HG02938 (cell line): Measurements from ENCODE around the gene ETS1.

Experiments
- ATAC-seq: cut with Tn5 transposase; IDR thresholded peaks from one replicate; pipeline ENCODE4 v1.9.1; 2021; ENCODE audit warnings: mild to moderate bottlenecking, moderate library complexity; ENCODE audit not compliant: unreplicated experiment

ETS1 gene

DNA sequence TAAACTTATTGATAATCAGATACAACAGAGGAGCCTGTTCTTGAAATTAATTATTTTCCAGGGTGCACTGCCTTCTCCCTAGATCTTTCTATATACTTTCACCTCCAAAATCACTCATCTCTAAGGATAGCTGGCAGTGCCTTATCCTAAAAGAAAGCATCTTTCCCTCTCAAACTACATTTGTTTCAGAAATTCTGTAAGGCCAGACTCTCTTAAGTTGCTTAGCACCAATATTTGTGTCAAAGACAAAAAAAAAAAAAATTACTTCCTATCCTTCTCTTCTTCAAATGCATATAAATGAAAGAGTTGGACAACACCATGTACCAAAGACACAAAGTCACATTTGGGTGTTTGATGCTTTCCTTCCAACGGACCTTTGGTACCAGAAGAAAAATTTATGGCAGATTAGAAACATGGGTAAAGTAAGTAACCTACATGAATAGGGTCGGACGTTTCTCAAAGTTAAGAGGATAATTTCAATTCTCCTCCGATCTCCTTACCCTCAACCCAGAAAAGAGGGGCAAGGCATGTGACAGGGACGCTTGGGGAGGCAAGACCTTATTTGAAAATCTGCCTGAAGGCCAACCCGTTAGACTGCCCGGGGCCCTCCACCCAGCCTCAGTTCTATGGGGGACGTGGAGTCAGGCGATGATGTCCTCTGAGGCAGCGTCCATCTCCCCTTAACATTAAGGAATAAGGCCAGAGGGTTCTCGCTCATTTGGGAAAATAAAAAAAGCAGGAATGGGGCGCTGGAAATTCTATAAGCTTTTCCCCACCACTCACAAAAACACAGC is 66.3 kb downstream of the ETS1 start:
- ATAC-seq = no peak

GRCh38 chr11:128520206-128520887 is 67.0 kb downstream of the ETS1 start:
- ATAC-seq = no peak

DNA sequence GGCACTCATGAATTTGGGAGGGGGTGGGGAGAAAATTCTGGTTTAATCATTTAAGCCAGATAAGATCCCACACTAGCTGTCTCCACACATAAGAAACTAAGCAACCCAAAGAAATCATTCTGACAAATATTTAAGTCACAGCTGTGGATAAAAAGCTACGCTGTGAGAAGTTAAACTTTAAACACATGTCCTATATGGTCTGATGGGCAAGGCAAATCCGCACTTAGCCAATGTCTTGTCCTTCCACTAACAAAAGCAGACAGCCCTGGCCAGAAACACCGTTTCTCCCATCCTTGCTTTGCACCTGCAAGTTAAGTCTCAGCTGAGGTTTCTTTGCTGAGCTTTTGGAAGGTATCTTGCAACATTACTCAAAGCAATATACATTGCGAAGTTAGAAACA is 68.0 kb downstream of the ETS1 start:
- ATAC-seq = no peak

GRCh38 chr11:128518493-128519207 is 68.7 kb downstream of the ETS1 start:
- ATAC-seq = no peak

GRCh38 chr11:128517451-128518230 is 69.7 kb downstream of the ETS1 start:
- ATAC-seq = no peak

DNA sequence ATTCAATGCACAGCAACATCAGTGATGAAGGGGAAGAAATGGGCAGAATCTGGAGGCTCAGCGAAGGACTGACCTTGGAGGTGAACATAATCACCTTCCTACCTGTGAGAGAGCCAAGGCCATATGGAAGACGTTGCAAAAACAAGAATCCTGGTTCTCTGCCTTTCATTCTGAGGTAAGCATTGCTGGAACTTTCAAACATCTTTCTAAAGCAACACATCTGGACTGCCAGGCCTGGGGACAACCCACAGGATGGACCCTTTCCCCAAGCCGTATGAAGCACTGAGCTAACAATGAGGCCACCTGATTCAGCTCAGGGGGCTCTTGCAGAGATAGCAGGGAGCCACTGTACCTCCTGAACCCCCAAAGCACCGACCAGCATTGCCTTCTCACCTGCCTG is 70.5 kb downstream of the ETS1 start:
- ATAC-seq = no peak

- no peak for ATAC-seq
Observed at GRCh38 chr11:128515826-128516778, 71.3 kb downstream of the ETS1 start.

DNA sequence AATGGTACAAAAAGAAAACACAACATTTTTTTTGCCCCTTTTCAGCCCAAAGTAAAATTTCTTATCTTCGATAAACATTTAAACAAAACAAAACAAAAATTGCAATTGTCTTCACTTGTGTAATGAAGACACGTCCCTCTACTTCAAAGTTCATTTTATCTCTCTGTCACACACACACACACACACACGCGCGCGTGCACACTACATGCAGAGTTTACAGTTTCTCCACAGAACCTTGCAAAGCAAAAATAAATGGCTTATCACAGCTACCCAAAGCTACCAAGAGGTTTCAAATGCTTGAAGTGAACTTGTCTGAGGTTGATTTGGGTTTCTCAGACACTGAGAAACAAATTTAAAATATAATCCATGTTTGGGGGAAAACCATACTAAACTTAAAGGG is 72.3 kb downstream of the ETS1 start:
- no peak for ATAC-seq

- ATAC-seq = no peak
Observed at GRCh38 chr11:128513915-128514681, 73.3 kb downstream of the ETS1 start.

DNA sequence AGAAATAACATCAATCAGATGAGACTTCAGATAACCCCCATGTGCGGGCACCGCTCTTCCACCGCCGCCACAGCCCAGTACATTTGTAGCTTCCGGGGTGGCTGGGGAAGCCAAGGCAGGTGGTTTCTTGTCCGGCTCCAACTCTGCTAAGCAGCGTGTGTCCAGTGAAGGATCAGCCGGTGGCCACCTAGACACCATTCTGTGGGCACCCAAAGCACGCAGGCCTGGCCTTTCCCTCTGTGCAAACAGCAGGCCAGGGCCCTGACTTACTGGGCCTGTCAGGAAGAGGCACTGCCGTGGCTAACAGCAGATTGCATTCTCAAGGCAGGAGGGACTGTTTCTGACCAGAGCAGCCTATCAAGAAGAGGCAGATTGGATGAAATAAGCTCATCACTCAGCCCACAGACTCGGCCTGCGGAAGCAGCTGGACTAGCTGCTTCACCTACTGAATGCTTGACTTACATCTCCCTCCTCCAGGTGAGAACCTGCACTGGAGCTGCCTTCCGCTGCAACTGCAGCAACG is 74.8 kb downstream of the ETS1 start:
- ATAC-seq = no peak

DNA sequence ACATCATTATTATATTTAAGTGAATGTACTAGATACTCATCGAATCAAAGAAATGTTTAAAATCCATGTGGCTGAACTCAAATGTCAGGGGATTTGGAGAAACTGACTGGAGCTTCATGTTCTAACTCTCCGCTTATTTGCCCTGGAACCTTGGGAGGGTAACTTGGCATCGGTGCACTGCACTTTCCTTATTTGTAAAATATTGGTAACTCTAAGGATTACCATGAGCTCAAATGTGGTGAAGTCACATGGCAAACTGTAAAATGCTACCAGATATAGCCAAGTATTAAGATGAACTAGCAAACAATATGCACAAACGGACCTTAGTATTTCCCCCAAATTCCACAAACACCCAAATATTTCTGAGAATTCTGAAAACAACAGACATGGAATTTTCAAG is 75.6 kb downstream of the ETS1 start:
- no peak for ATAC-seq

DNA sequence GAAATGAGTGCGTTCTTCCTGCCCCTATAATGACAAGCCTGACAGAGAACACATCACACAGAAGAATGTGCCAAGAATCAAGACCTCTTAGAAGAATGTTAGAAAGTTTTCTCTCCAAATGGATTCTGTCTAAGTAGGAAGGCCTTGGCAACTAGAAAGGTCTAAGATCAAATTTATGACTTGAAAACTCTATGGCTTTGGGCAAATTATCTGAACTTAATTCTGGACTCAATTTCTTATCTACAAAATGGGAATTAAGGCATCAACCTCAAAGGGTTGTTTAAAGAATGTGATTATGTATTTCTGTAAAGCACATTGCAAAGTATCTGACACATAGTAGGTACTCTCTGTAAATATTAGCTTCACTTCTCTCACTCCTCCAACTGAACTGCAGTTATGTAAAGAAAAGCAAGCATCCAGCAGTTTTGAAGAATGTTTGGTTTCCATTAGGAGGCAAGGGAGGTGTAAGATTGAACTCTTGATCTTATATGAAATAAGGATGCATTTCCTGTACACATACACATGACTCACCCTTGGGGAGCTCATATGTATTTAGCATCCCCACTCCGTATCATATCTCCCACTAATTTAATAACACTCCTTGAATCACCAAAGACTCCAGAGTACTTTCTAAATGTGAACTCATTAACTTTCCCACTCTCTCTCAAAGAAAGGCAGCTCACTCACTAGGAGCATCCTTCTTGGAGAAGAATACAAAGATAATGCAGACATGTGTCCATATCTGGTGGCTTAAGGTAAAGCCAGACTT is 77.6 kb downstream of the ETS1 start:
- ATAC-seq = no peak

DNA sequence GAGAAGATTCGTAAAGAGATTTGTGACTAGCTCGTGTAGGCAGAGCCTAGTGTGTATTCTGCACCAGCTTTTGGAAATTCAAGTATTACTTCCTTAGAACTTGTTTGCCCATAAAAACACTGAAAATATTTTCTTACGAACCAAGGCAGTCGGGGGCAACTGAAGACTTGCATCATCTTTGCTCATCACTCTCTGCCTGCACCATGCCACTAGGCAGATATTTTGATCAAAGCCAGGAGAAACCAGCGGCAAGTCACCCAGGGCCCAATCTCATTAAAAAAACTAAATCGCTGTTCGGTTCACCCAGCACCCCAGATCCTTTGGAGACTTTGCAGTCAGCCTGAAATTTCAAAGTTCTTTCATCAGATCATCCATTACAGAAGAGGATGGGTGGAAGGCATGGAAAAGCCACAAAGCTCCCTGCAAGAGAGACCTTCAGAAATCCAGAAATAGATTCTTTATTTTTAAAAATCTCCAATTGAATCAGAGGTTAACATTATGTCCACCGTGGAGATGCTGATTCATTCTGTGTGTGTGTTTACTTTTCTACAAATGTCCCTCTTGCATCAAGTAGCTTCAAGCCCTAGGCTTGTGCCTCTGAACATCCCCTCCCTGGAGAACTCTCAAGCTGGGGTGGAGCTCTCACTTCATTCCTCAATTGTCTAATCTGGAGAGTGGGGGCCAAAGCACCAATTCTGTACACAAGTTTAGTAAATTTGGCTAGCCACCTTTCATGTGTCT is 78.4 kb downstream of the ETS1 start:
- ATAC-seq = no peak

- no peak for ATAC-seq
Observed at GRCh38 chr11:128507936-128508335, 79.4 kb downstream of the ETS1 start.

GRCh38 chr11:128506999-128507611 is 80.3 kb downstream of the ETS1 start:
- no peak for ATAC-seq

DNA sequence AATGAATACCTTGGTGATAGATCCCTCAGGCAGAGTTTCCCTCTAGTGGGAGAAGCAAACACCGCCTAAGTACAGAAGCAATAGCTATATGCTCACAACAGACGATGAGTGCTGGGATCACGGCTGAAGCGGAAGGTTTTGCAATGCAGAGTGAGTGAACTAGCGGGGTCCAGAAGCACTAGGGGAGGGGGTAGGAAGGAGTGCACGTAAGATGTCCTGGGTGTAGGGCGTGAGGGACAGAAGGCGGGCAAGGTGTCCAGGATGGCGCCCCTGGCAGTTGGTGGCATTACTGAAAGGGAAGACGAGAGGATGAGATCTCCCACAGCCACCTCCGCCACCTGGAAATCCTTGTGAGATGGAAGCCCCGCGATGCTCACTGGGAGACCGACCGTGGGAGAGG is 81.0 kb downstream of the ETS1 start:
- no peak for ATAC-seq

DNA sequence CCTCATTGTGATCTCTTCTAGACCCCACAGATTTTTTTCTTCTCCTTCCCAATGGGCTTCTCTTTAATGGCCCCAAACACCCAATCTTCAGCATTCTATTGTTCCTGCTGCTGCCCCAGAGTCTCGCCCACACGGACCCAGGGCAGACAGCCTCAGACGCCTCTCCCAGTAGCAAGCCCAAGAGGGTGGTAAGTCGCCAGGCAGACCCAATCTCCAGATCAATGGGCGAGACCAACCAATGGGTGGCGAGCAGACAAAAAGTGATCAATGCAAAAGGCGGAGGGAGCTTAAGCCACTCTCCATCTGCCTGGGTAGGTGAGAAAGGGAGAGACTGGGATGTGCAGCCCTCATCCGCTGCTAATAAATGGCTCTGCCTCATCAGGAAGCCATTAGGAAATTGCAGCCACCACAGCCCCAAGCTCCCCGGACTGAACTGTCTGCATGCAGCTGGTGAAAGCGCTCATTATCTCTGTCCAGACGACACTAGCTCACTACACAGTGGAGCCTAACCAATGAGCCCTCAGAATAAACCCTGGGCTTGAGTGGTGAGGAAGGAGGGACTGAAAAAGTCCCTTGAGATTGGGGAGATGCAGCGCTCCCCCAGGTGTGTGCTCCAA is 81.8 kb downstream of the ETS1 start:
- ATAC-seq = no peak
